Measurements from ENCODE around the gene TBPL1. TPM values are rescaled to one million over a fixed set of nuclear protein-coding genes. Genes with fewer than 3 reads are reported as not detected.
A peak's percentile ranks its signal among the peaks of the same experiment; 100 is the strongest.

TBPL1 gene
- total RNA-seq, 8 experiments from 2014 or later = 24.7 to 98.6 (median 56.9) TPM

DNA sequence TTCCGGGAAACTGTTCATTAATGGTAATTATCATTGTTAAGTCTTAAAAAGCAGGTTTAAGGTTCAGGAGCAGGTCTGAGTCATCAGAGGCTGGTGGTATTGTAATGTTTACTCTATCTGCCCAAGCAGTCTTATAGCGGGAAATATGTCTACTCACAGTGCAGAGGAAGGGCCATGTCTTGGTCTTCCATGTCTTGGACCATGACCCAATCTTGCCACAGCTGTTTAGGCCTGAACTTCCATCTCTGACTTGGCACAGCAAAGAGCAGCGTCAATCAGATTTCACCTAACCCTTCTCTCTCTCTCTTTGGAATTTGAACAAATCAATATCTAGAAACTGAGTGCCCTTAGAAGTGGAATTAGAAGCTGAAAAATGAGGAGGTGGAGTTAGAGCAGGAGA, 73.6 kb downstream of the TBPL1 start:
- no peak for ATAC-seq (replicated peaks in 6 of 8)
- 73 to 100% (median 94%) methylated on average over 1 to 3 of the region's 3 CpGs for WGBS, 10 experiments

DNA sequence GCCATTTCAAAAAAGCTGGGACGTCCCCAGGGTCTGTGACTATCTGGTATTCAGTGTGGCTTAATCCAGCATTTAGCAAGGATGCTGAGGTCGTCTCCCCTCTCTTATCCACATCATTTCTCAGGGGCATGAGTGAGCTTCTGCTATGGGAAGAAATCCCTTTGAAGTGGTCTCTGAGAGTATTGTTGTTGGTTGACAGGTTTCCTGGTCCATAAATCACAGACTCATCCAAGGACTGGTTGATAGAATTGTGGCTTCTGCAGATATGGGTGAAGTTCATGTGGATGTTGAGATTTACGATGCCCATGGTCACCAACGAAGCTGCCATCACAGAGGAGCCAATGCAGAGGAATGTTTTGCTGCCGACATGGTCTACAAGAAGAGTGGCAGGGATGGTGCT, 75.4 kb downstream of the TBPL1 start:
- ATAC-seq (replicated peaks in 6 of 8) = no peak
- Histone ChIP-seq H3K27ac (no peak overlapping the region), H3K4me3 (no peak overlapping the region), H3K4me1 (replicated peaks in 1 of 2) (no peaks in the 10 kb centered on the region)
- WGBS, 10 experiments = 0 to 76% (median 65%) methylated on average over 1 to 5 of the region's 5 CpGs; no CpG with 5 or more reads in 4 of the 10 experiments
- in situ Hi-C loops (cut with MboI; ENCODE audit: low pct_unique_long_range_greater_than_20kb in 2 of 9, low sequenced_read_pairs in 9 of 9, unreplicated experiment in 9 of 9) = no loop called here

More for the DNA sequence above, 73.6 kb downstream of the TBPL1 start:
- H3K27ac ChIP-seq = no peak overlapping the region
- in situ Hi-C loops (cut with MboI; ENCODE audit: low pct_unique_long_range_greater_than_20kb in 2 of 9, low sequenced_read_pairs in 9 of 9, unreplicated experiment in 9 of 9) = no loop called here
- no peaks in the 10 kb centered on the region for H3K4me1 ChIP-seq (replicated peaks in 1 of 2)
- H3K4me3 ChIP-seq = no peak overlapping the region

- in situ Hi-C loops (cut with MboI; ENCODE audit: low pct_unique_long_range_greater_than_20kb in 2 of 9, low sequenced_read_pairs in 9 of 9, unreplicated experiment in 9 of 9) = no loop called here
- 57 to 100% (median 69%) methylated on average over 1 to 6 of the region's 6 CpGs; no CpG with 5 or more reads in 1 of the 10 experiments for WGBS, 10 experiments
- Histone ChIP-seq H3K4me3 (no peak overlapping the region), H3K27ac (no peak overlapping the region), H3K4me1 (replicated peaks in 1 of 2) (no peaks in the 10 kb centered on the region)
- ATAC-seq (replicated peaks in 6 of 8) = peak in 1 of 8 experiments; percentile 25
Measured at GRCh38 chr6:134029495-134030455, 76.8 kb downstream of the TBPL1 start.

GRCh38 chr6:134031696-134032255, 78.8 kb downstream of the TBPL1 start:
- ATAC-seq (replicated peaks in 6 of 8) = no peak
- Histone ChIP-seq H3K27ac (no peak overlapping the region), H3K4me3 (no peak overlapping the region), H3K4me1 (replicated peaks in 1 of 2) (no peaks in the 10 kb centered on the region)
- in situ Hi-C loops (cut with MboI; ENCODE audit: low pct_unique_long_range_greater_than_20kb in 2 of 9, low sequenced_read_pairs in 9 of 9, unreplicated experiment in 9 of 9) = no loop called here
- 57 to 100% (median 83%) methylated on average over 1 to 2 of the region's 2 CpGs; no CpG with 5 or more reads in 3 of the 10 experiments for WGBS, 10 experiments

GRCh38 chr6:134034478-134034877, 81.5 kb downstream of the TBPL1 start:
- ATAC-seq (replicated peaks in 6 of 8) = no peak
- no peak overlapping the region for H3K27ac ChIP-seq
- in situ Hi-C loops (cut with MboI; ENCODE audit: low pct_unique_long_range_greater_than_20kb in 2 of 9, low sequenced_read_pairs in 9 of 9, unreplicated experiment in 9 of 9) = no loop called here

DNA sequence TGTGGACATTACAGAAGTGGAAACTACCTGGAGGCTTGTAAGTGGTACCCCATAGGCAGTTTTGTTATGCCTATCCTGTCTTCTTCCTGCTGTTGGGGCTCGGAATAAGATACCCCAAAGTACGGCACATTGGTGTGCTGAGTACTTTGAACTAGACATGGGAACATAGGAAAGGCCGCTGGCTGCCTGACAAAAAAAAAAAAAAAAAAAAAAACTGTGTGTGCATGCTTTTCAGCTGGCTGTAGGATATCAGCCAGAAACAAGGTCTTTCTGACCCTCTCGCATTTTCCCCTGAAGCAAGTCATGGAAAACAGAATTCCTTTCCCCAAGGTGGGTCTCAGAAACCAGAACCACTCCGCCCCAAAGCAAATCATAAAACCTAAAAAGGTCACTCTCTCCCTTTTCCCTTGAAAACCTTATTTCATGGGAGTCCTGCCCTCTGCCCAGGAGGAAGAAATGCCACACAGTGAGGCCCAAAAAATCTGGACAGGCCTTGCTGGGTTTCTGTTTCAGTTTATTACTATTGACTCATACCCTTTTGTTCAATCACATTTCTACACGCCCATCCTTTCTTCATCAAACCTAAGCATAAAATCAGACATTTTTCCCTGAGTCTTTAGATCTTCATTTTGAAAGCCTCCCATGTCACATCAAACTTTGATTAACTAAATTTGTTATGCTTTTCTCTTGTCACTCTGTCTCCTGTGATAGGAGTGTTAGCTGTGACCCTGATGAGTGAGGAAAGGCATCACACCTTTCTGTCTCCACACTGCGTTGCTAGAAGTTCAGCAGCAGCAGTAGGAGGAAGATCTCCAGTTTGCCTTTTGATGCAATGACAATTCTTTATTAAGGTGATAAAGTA, 82.2 kb downstream of the TBPL1 start:
- WGBS, 10 experiments = 52 to 100% (median 83%) methylated on average over 1 to 7 of the region's 7 CpGs
- Histone ChIP-seq H3K27ac (no peak overlapping the region), H3K4me3 (no peak overlapping the region), H3K4me1 (replicated peaks in 1 of 2) (no peaks in the 10 kb centered on the region)
- in situ Hi-C loops (cut with MboI; ENCODE audit: low pct_unique_long_range_greater_than_20kb in 2 of 9, low sequenced_read_pairs in 9 of 9, unreplicated experiment in 9 of 9) = no loop called here
- peak in 3 of 8 experiments; percentile 23 to 83 (median 80) for ATAC-seq (replicated peaks in 6 of 8)

More at GRCh38 chr6:134034478-134034877, 81.5 kb downstream of the TBPL1 start:
- H3K4me1 ChIP-seq (replicated peaks in 1 of 2) = no peaks in the 10 kb centered on the region
- H3K4me3 ChIP-seq = no peak overlapping the region
- WGBS, 10 experiments = 67 to 82% (median 80%) methylated on average over 1 of the region's 1 CpG; no CpG with 5 or more reads in 7 of the 10 experiments

GRCh38 chr6:134035823-134036296, 82.8 kb downstream of the TBPL1 start:
- H3K4me3 ChIP-seq = no peak overlapping the region
- no peaks in the 10 kb centered on the region for H3K4me1 ChIP-seq (replicated peaks in 1 of 2)
- in situ Hi-C loops (cut with MboI; ENCODE audit: low pct_unique_long_range_greater_than_20kb in 2 of 9, low sequenced_read_pairs in 9 of 9, unreplicated experiment in 9 of 9) = no loop called here
- H3K27ac ChIP-seq = no peak overlapping the region
- WGBS, 10 experiments = 20 to 100% (median 63%) methylated on average over 1 to 3 of the region's 3 CpGs; no CpG with 5 or more reads in 1 of the 10 experiments
- ATAC-seq (replicated peaks in 6 of 8) = peak in 3 of 8 experiments; percentile 25 to 68 (median 31)

DNA sequence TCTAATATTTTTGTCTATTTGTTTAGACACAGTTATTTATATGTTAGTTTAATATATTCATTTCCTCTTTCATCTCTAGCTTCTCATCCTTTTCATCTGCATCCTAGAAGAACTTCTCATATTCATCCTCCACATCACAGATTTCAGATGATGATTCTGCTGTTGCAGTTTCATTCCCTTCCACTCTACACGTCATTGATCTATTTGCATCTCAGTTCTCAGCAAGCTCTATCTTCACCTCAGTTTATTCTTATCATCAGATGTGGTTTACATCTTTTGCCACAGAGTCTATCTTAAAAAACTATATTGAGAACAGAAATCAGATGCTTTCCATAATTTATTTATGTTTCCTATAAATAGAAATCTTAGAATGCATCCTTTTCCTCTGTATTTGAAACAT, 86.1 kb downstream of the TBPL1 start:
- H3K27ac ChIP-seq = no peak overlapping the region
- no peak overlapping the region for H3K4me3 ChIP-seq
- H3K4me1 ChIP-seq (replicated peaks in 1 of 2) = no peaks in the 10 kb centered on the region
- no peak for ATAC-seq (replicated peaks in 6 of 8)
- 0 to 100% (median 83%) methylated on average over 1 of the region's 1 CpG; no CpG with 5 or more reads in 1 of the 10 experiments for WGBS, 10 experiments
- in situ Hi-C loops (cut with MboI; ENCODE audit: low pct_unique_long_range_greater_than_20kb in 2 of 9, low sequenced_read_pairs in 9 of 9, unreplicated experiment in 9 of 9) = no loop called here

Other genes starting within 250 kb of the TBPL1 start
- gene TCF21, start 64.1 kb upstream of the TBPL1 start, total RNA-seq = under 1 TPM in 6 of 8 experiments, not detected in 2; 0.04 to 0.38 (median 0.10) TPM
- 10 to 100 TPM in 1 of 8 experiments, 1 to 10 TPM in 3, under 1 TPM in 4; 0.41 to 16.5 (median 1.8) TPM for gene SLC2A12, start 99.4 kb downstream of the TBPL1 start, total RNA-seq

All from motor neuron (in vitro differentiated cells).